ENCODE data around the gene LRRC8C. TPM values are rescaled to one million over a fixed set of nuclear protein-coding genes. Genes with fewer than 3 reads are reported as not detected.

Gene LRRC8C
- total RNA-seq, 1 donor from 2014 or later: 56.5 TPM

GRCh38 chr1:89724369-89725010, 91.6 kb downstream of the LRRC8C start:
- intact Hi-C loops (cut with micrococcal nuclease): loop anchor here (1.0 to 10.0 kb wide), 6 partner anchors 8 to 450 kb away; partner anchors contain the start of genes GBP5 and ZNF326
- Mint-ChIP-seq H3K4me3 (ENCODE audit: low read depth) (peak overlapping the region; percentile 34), H3K4me1 (ENCODE audit: low read depth) (peaks cover 87% of the 10 kb centered on the region), H3K36me3 (ENCODE audit: low read depth) (peaks cover 55% of the 10 kb centered on the region), H3K27ac (peak overlapping the region; percentile 100), H3K9me3 (peaks cover 4% of the 10 kb centered on the region), H3K27me3 (ENCODE audit: low read depth) (no peaks in the 10 kb centered on the region)
- peak; percentile 58 for DNase-seq (ENCODE audit: low spot score)

GRCh38 chr1:89725011-89725370, 92.1 kb downstream of the LRRC8C start:
- Mint-ChIP-seq H3K4me1 (ENCODE audit: low read depth) (peaks cover 83% of the 10 kb centered on the region), H3K27ac (peak overlapping the region; percentile 100), H3K36me3 (ENCODE audit: low read depth) (peaks cover 52% of the 10 kb centered on the region), H3K27me3 (ENCODE audit: low read depth) (no peaks in the 10 kb centered on the region), H3K9me3 (peaks cover 4% of the 10 kb centered on the region), H3K4me3 (ENCODE audit: low read depth) (peak overlapping the region; percentile 34)
- no peak for DNase-seq (ENCODE audit: low spot score)
- intact Hi-C loops (cut with micrococcal nuclease): loop anchor here (2.0 to 10.0 kb wide), 3 partner anchors 32 to 450 kb away; partner anchors contain the start of gene GBP5

- DNase-seq (ENCODE audit: low spot score): no peak
- Mint-ChIP-seq H3K36me3 (ENCODE audit: low read depth) (peaks cover 46% of the 10 kb centered on the region), H3K4me1 (ENCODE audit: low read depth) (peaks cover 79% of the 10 kb centered on the region), H3K27ac (peak overlapping the region; percentile 100), H3K9me3 (peaks cover 4% of the 10 kb centered on the region), H3K27me3 (ENCODE audit: low read depth) (no peaks in the 10 kb centered on the region), H3K4me3 (ENCODE audit: low read depth) (peak overlapping the region; percentile 18)
- intact Hi-C loops (cut with micrococcal nuclease): loop anchor here (2.0 to 10.0 kb wide), 3 partner anchors 31 to 451 kb away; partner anchors contain the start of gene GBP5
Measured at GRCh38 chr1:89725631-89726030, 92.7 kb downstream of the LRRC8C start.

- intact Hi-C loops (cut with micrococcal nuclease): loop anchor here (10.0 kb wide), 1 partner anchor 453 kb away; the partner anchor contains the start of gene GBP5
- H3K27me3 Mint-ChIP-seq (ENCODE audit: low read depth): no peaks in the 10 kb centered on the region
- H3K9me3 Mint-ChIP-seq: peaks cover 4% of the 10 kb centered on the region
- H3K4me1 Mint-ChIP-seq (ENCODE audit: low read depth): peaks cover 86% of the 10 kb centered on the region
- H3K4me3 Mint-ChIP-seq (ENCODE audit: low read depth): no peak overlapping the region
- DNase-seq (ENCODE audit: low spot score): no peak
- peak overlapping the region; percentile 100 for H3K27ac Mint-ChIP-seq
- H3K36me3 Mint-ChIP-seq (ENCODE audit: low read depth): peaks cover 51% of the 10 kb centered on the region
Measured at GRCh38 chr1:89727517-89728312, 94.8 kb downstream of the LRRC8C start.

- intact Hi-C loops (cut with micrococcal nuclease): loop anchor here (10.0 kb wide), 1 partner anchor 454 kb away; the partner anchor contains the start of gene GBP5
- H3K27ac Mint-ChIP-seq: peak overlapping the region; percentile 83
- DNase-seq (ENCODE audit: low spot score): no peak
- no peak overlapping the region for H3K4me3 Mint-ChIP-seq (ENCODE audit: low read depth)
- peaks cover 49% of the 10 kb centered on the region for H3K36me3 Mint-ChIP-seq (ENCODE audit: low read depth)
- H3K4me1 Mint-ChIP-seq (ENCODE audit: low read depth): peaks cover 86% of the 10 kb centered on the region
- no peaks in the 10 kb centered on the region for H3K27me3 Mint-ChIP-seq (ENCODE audit: low read depth)
- H3K9me3 Mint-ChIP-seq: peaks cover under 1% of the 10 kb centered on the region
Measured at GRCh38 chr1:89728381-89728780, 95.5 kb downstream of the LRRC8C start.

- Mint-ChIP-seq H3K4me1 (ENCODE audit: low read depth) (peaks cover 66% of the 10 kb centered on the region), H3K27me3 (ENCODE audit: low read depth) (no peaks in the 10 kb centered on the region), H3K4me3 (ENCODE audit: low read depth) (peak overlapping the region; percentile 5), H3K36me3 (ENCODE audit: low read depth) (peaks cover 37% of the 10 kb centered on the region), H3K9me3 (no peaks in the 10 kb centered on the region), H3K27ac (peak overlapping the region; percentile 90)
- intact Hi-C loops (cut with micrococcal nuclease): loop anchor here (1.0 to 5.0 kb wide), 2 partner anchors 8 to 110 kb away; no protein-coding TSS in a partner anchor
- DNase-seq (ENCODE audit: low spot score): no peak
Measured at GRCh38 chr1:89732206-89732605, 99.3 kb downstream of the LRRC8C start.

GRCh38 chr1:89732643-89733222, 99.8 kb downstream of the LRRC8C start:
- H3K27me3 Mint-ChIP-seq (ENCODE audit: low read depth): no peaks in the 10 kb centered on the region
- no peaks in the 10 kb centered on the region for H3K9me3 Mint-ChIP-seq
- DNase-seq (ENCODE audit: low spot score): no peak
- intact Hi-C loops (cut with micrococcal nuclease): loop anchor here (1.0 to 5.0 kb wide), 2 partner anchors 8 to 110 kb away; no protein-coding TSS in a partner anchor
- peaks cover 62% of the 10 kb centered on the region for H3K4me1 Mint-ChIP-seq (ENCODE audit: low read depth)
- H3K4me3 Mint-ChIP-seq (ENCODE audit: low read depth): peak overlapping the region; percentile 17
- H3K36me3 Mint-ChIP-seq (ENCODE audit: low read depth): peaks cover 34% of the 10 kb centered on the region
- peak overlapping the region; percentile 90 for H3K27ac Mint-ChIP-seq

GRCh38 chr1:89733748-89734147, 100.8 kb downstream of the LRRC8C start:
- H3K9me3 Mint-ChIP-seq: no peaks in the 10 kb centered on the region
- peaks cover 29% of the 10 kb centered on the region for H3K36me3 Mint-ChIP-seq (ENCODE audit: low read depth)
- H3K27me3 Mint-ChIP-seq (ENCODE audit: low read depth): no peaks in the 10 kb centered on the region
- no peak overlapping the region for H3K27ac Mint-ChIP-seq
- intact Hi-C loops (cut with micrococcal nuclease): loop anchor here (5.0 kb wide), 1 partner anchor 109 kb away; no protein-coding TSS in a partner anchor
- H3K4me1 Mint-ChIP-seq (ENCODE audit: low read depth): peaks cover 59% of the 10 kb centered on the region
- no peak for DNase-seq (ENCODE audit: low spot score)
- no peak overlapping the region for H3K4me3 Mint-ChIP-seq (ENCODE audit: low read depth)

GRCh38 chr1:89734442-89734841, 101.5 kb downstream of the LRRC8C start:
- Mint-ChIP-seq H3K4me3 (ENCODE audit: low read depth) (no peak overlapping the region), H3K9me3 (no peaks in the 10 kb centered on the region), H3K36me3 (ENCODE audit: low read depth) (peaks cover 23% of the 10 kb centered on the region), H3K27ac (no peak overlapping the region), H3K4me1 (ENCODE audit: low read depth) (peaks cover 59% of the 10 kb centered on the region), H3K27me3 (ENCODE audit: low read depth) (no peaks in the 10 kb centered on the region)
- DNase-seq (ENCODE audit: low spot score): no peak
- intact Hi-C loops (cut with micrococcal nuclease): loop anchor here (5.0 kb wide), 1 partner anchor 108 kb away; no protein-coding TSS in a partner anchor

GRCh38 chr1:89735479-89735878, 102.6 kb downstream of the LRRC8C start:
- Mint-ChIP-seq H3K9me3 (no peaks in the 10 kb centered on the region), H3K27me3 (ENCODE audit: low read depth) (no peaks in the 10 kb centered on the region), H3K4me1 (ENCODE audit: low read depth) (peaks cover 68% of the 10 kb centered on the region), H3K27ac (no peak overlapping the region), H3K4me3 (ENCODE audit: low read depth) (no peak overlapping the region), H3K36me3 (ENCODE audit: low read depth) (peaks cover 23% of the 10 kb centered on the region)
- intact Hi-C loops (cut with micrococcal nuclease): no loop called here
- no peak for DNase-seq (ENCODE audit: low spot score)

GRCh38 chr1:89736937-89737733, 104.2 kb downstream of the LRRC8C start:
- intact Hi-C loops (cut with micrococcal nuclease): no loop called here
- DNase-seq (ENCODE audit: low spot score): no peak
- Mint-ChIP-seq H3K9me3 (no peaks in the 10 kb centered on the region), H3K27ac (no peak overlapping the region), H3K36me3 (ENCODE audit: low read depth) (peaks cover 18% of the 10 kb centered on the region), H3K27me3 (ENCODE audit: low read depth) (no peaks in the 10 kb centered on the region), H3K4me3 (ENCODE audit: low read depth) (no peak overlapping the region), H3K4me1 (ENCODE audit: low read depth) (peaks cover 59% of the 10 kb centered on the region)

GRCh38 chr1:89737985-89738510, 105.1 kb downstream of the LRRC8C start:
- peaks cover 50% of the 10 kb centered on the region for H3K4me1 Mint-ChIP-seq (ENCODE audit: low read depth)
- peak overlapping the region; percentile 51 for H3K4me3 Mint-ChIP-seq (ENCODE audit: low read depth)
- H3K27ac Mint-ChIP-seq: peak overlapping the region; percentile 76

More at GRCh38 chr1:89737985-89738510, 105.1 kb downstream of the LRRC8C start:
- no peaks in the 10 kb centered on the region for H3K9me3 Mint-ChIP-seq
- intact Hi-C loops (cut with micrococcal nuclease): no loop called here
- no peaks in the 10 kb centered on the region for H3K27me3 Mint-ChIP-seq (ENCODE audit: low read depth)
- DNase-seq (ENCODE audit: low spot score): no peak
- H3K36me3 Mint-ChIP-seq (ENCODE audit: low read depth): peaks cover 18% of the 10 kb centered on the region

Data from activated T-helper 2 cell treated with anti-CD3 and anti-CD28 coated beads, Interferon-gamma antibody, Interleukin-2, Interleukin-4, amounts not matched to agents 10 μg/mL and 5 μg/mL and 100 μg/mL, durations not matched to agents 14 hours and 24 hours and 36 hours (primary cell).